Progenitor cell of endocrine pancreas (in vitro differentiated cells): ENCODE data around the gene ZNF776. TPM values are rescaled to one million over a fixed set of nuclear protein-coding genes. Genes with fewer than 3 reads are reported as not detected.
A peak's percentile ranks its signal among the peaks of the same experiment; 100 is the strongest.
"Not testable (repeated sequence)": the region's sequence is repeated elsewhere in the genome, so short reads cannot be mapped to it uniquely, and the experiment has no call there.

Source experiments
- DNase-seq: peaks from one replicate; pipeline ENCODE4 v3.0.0; 2021; ENCODE audit warnings: low spot score; ENCODE audit not compliant: unreplicated experiment
- H3K27ac Mint-ChIP-seq: 2 replicates; pipeline ENCODE4 v1.8.0; 2021; ENCODE audit warnings: mild to moderate bottlenecking, moderate library complexity, mixed read lengths
- H3K27me3 Mint-ChIP-seq: 2 replicates; pipeline ENCODE4 v1.8.0; 2021; ENCODE audit warnings: mixed read lengths
- H3K36me3 Mint-ChIP-seq: 2 replicates; pipeline ENCODE4 v1.8.0; 2022; ENCODE audit warnings: mixed read lengths; ENCODE audit not compliant: insufficient read depth
- H3K4me1 Mint-ChIP-seq: 2 replicates; pipeline ENCODE4 v1.8.0; 2021; ENCODE audit warnings: low read depth, mixed read lengths
- H3K4me3 Mint-ChIP-seq: 2 replicates; pipeline ENCODE4 v1.8.0; 2021; ENCODE audit warnings: low read depth, mild to moderate bottlenecking, moderate library complexity, mixed read lengths
- H3K9me3 Mint-ChIP-seq: 2 replicates; pipeline ENCODE4 v1.8.0; 2021; ENCODE audit warnings: low read depth, mixed read lengths
- CTCF ChIP-seq: fragments of 200-600 bp; sonication (generic); IDR thresholded peaks from one replicate; pipeline ENCODE4 v1.5.0; 2021; ENCODE audit warnings: antibody characterized with exemption, mild to moderate bottlenecking; ENCODE audit not compliant: unreplicated experiment
- total RNA-seq: library from RNA; stranded (reverse); gene quantifications from 2 replicates; pipeline ENCODE4 v1.2.1, GENCODE V29; 2021

Gene ZNF776
- total RNA-seq, 1 donor from 2014 or later: 35.3 TPM

DNA sequence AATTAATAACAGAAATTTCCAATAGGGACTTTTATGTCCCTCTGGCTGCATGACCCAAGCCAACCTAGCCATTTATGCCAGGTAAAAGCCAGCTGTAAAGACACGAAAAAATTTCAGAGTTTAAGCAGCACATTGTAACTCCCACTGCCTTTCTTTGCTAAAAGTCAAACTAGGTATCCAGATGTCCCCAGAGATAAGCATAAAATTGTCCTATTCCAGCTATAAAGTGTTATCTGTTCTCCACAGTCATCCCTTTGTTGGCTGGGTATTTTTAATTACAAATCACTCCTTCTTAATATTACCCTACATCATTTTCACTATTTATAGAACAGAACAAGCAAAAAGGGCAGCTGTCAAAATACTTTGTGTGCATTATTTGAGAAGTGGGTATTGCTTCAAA lies 34.4 kb upstream of the ZNF776 start:
- Mint-ChIP-seq H3K27me3 (no peaks in the 10 kb centered on the region), H3K4me1 (peaks cover 16% of the 10 kb centered on the region), H3K36me3 (peaks cover 36% of the 10 kb centered on the region), H3K27ac (no peak overlapping the region), H3K9me3 (peaks cover 17% of the 10 kb centered on the region), H3K4me3 (no peak overlapping the region)
- TF ChIP-seq CTCF: no peak
- DNase-seq: no peak

GRCh38 chr19:57719424-57719823 lies 27.2 kb upstream of the ZNF776 start:
- no peak overlapping the region for H3K27ac Mint-ChIP-seq
- H3K27me3 Mint-ChIP-seq: no peaks in the 10 kb centered on the region
- H3K36me3 Mint-ChIP-seq: peaks cover 73% of the 10 kb centered on the region
- no peak overlapping the region for H3K4me3 Mint-ChIP-seq
- DNase-seq: no peak
- TF ChIP-seq CTCF: no peak
- H3K9me3 Mint-ChIP-seq: peaks cover 52% of the 10 kb centered on the region
- H3K4me1 Mint-ChIP-seq: no peaks in the 10 kb centered on the region

- no peak for TF ChIP-seq CTCF
- no peaks in the 10 kb centered on the region for H3K27me3 Mint-ChIP-seq
- no peaks in the 10 kb centered on the region for H3K4me1 Mint-ChIP-seq
- no peak overlapping the region for H3K27ac Mint-ChIP-seq
- H3K9me3 Mint-ChIP-seq: peaks cover 56% of the 10 kb centered on the region
- no peak for DNase-seq
- no peak overlapping the region for H3K4me3 Mint-ChIP-seq
- peaks cover 74% of the 10 kb centered on the region for H3K36me3 Mint-ChIP-seq
Observed at GRCh38 chr19:57719901-57720519, 26.6 kb upstream of the ZNF776 start.

DNA sequence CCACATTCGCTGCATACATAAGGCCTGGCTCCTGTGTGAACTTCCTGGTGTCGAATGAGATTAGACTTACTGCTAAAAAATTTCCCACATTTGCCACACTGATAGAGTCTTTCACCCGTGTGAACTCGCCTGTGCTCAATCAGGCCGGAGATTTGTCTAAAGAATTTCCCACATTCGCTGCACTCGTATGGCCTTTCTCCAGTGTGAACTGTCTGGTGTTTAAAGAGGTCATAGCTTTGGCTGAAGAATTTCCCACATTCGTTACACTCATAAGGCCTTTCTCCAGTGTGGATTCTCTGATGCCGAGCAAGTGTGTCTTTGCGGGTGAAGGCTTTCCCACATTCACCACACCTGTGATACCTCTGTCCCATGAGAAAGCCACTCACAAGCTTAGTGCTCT lies 25.7 kb upstream of the ZNF776 start:
- Mint-ChIP-seq H3K4me1 (no peaks in the 10 kb centered on the region), H3K27me3 (no peaks in the 10 kb centered on the region), H3K4me3 (no peak overlapping the region), H3K36me3 (peaks cover 75% of the 10 kb centered on the region), H3K27ac (no peak overlapping the region), H3K9me3 (peaks cover 57% of the 10 kb centered on the region)
- no peak for TF ChIP-seq CTCF
- no peak for DNase-seq

DNA sequence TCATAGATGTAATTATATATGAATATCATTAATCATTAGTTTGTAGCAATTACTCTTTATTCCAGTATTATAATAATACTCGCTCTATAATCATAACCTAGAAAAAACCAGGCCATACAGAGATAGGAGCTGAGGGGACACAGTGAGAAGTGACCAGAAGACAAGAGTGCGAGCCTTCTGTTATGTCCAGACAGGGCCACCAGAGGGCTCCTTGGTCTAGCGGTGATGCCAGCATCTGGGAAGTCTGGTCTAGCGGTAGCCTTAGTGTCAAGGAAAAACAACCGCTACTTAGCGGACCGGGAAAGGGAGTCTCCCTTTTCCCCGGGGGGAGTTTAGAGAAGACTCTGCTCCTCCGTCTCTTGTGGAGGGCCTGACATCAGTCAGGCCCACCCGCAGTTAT lies 8.3 kb upstream of the ZNF776 start:
- not testable (repeated sequence) for H3K36me3 Mint-ChIP-seq, H3K4me1 Mint-ChIP-seq, H3K27me3 Mint-ChIP-seq, H3K27ac Mint-ChIP-seq, H3K9me3 Mint-ChIP-seq, H3K4me3 Mint-ChIP-seq
- peak; percentile 74 for TF ChIP-seq CTCF
- DNase-seq: peak; percentile 33

- H3K27me3 Mint-ChIP-seq, H3K9me3 Mint-ChIP-seq, H3K4me1 Mint-ChIP-seq, H3K27ac Mint-ChIP-seq, DNase-seq, H3K36me3 Mint-ChIP-seq: not testable (repeated sequence)
- peak overlapping the region; percentile 29 for H3K4me3 Mint-ChIP-seq
Observed at GRCh38 chr19:57738770-57739169, 7.8 kb upstream of the ZNF776 start.
